SH-SY5Y (cell line): Measurements from ENCODE around the gene TRPM3.

Source experiments
- GATA2 ChIP-seq: IDR thresholded peaks from 2 replicates; pipeline ENCODE4 v1.6.1; 2011; ENCODE audit warnings: mild to moderate bottlenecking, low read depth, low read length
- GATA3 ChIP-seq: IDR thresholded peaks from 2 replicates; pipeline ENCODE4 v1.6.1; 2011; ENCODE audit warnings: low read depth, mild to moderate bottlenecking, low read length, moderate library complexity

Gene TRPM3

DNA sequence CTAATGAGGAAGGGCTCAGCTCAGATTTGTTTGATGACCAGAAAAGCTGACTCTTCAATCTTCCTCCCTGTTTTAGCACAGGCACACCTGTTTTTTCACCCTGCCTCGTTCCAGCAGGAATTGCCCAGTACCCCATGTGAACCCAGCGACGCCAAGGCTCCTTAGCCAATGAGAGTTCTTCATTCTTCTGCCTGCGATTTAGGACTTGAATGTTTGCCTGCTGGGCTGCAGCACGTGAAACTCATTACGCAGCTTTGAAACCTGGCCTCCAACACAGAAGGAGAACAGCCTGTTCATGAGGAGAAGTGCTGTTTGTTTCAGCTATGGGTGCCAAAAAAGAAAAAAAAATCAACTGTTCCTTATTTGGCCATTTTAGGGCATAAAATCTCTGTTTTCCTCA, 315.5 kb downstream of the TRPM3 start:
- TF ChIP-seq GATA3 = no peak
- TF ChIP-seq GATA2 = no peak

DNA sequence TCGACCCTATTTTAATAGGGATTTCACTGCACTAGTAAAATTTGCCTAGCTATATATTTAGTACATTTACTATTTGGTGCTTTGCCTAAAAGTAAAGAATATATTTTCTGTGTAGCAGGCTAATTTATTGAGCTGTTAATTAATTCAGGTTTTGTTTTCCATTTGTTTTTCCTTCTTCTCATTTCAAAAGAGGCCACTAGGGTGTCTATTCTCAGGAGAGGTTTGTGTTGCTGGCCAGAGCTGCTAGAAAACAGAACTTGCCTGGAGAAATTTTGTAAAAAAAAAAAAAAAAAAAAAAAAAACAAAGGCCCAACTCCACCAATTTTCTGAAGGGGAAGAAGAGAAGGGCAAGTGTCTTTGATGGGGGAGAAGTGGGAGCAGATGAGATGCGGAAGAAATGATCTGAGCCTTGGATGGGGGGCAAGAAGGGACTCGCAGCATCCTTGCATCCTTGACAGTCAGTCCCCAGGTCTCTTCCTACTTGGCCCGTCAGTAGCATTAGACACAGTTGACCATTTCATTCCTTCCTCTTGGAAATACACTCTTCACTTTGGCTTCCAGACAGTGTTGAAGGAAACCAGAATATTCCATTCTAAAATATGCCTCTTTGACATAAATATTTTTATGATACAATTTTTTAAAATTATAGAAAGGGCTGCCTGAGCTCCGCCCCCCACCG, 318.5 kb downstream of the TRPM3 start:
- TF ChIP-seq GATA3 (no peak), GATA2 (no peak)

DNA sequence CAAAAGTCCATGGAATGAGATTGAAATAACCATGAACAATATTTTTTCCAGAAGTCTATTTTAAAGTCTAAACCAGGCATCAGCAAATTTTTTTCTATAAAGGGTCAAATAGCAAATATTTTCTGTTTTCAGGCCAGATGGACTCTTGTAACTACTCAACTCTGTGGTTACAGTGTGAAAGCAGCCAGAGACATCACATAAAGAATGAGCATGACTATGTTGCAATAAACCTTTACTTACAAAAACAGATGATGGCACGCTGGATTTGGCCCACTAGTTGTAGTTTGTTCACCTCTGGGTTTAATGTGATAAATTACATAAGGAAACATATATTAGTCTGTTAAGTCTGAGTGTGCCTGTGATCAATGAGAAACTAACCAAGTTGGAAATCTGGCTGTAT, 319.2 kb downstream of the TRPM3 start:
- TF ChIP-seq GATA3 (no peak), GATA2 (no peak)

DNA sequence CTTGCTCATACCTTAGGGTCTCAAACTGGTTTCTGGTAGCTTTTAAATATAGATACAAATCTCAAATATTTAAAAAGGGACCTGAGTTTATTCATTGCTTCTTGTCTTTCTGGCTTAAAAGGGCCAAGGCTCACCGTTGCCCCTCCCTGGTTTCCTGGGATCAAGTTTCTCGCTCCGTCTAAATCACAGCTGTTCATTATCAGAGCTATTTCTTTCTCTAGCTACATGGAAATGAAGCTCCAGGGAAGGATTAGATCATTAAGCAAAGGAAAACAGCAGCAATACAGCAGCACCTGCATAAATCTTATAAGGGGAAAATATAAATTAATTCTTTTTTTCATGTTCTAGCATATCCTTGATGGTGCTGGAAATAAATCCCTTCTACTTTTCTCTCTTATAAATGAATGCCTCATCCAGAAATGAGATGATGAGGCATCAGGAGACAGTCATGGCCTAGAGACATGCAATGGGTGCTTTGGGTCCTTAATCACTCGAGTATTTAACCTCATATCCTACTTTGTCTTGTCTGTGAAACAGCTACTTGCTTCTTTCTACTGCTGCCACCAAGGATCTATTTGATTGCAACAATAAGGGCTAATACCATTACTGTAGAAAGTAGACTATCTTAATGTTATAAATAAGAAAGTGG, 320.1 kb downstream of the TRPM3 start:
- TF ChIP-seq GATA3 = no peak
- no peak for TF ChIP-seq GATA2

DNA sequence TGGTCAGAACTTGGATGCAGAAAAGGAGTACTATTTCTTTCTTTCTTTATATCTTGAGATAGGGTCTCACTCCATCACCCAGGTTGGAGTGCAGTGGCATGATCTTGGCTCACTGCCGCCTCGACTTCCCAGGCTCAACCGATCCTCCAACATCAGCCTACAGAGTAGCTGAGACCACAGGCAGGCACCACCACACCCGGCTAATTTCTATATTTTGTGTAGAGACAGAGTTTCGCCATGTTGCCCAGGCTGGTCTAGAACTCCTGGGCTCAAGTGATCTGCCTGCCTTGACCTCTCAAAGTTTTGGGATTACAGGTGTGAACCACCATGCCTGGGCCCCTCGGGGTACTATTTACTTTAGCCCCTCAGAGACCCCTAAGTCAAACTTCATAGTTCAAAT, 323.4 kb downstream of the TRPM3 start:
- TF ChIP-seq GATA2 (no peak), GATA3 (no peak)

DNA sequence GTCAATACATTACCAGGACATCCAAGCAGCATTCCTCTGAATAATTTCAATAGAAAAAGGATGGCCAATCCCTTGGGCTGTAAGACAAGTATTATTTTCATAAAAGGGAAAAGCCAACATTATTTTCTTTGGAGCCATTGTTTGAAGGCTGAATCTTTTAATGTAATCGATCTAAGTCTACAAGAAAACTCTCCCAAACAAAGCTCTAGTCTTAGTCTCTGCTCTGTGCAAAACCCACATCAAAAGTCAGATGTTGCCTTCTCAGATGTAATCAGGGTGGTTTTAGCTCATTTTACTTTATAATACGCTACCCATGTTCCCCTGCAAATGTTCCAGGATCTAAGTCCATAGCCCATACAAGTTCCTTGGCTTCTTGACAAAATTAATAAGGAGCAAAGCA, 325.6 kb downstream of the TRPM3 start:
- TF ChIP-seq GATA2 = no peak
- no peak for TF ChIP-seq GATA3

DNA sequence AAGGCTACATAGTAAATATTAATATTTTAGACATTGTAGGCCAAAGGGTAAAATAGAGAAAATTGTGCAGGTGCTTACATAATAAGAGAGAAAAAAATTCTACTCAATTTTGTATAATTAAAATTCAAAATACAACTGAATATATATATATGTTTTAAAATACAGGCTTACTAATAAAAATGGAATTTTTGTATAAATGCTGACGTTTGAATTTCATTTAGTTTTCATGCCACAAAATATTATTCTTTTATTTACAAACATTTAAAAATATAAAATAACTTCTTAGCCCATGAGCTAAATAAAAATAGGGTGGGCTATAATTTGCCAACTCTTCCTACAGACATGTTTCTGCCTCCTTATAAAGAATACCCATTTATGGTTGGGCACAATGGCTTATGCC, 328.6 kb downstream of the TRPM3 start:
- no peak for TF ChIP-seq GATA2
- TF ChIP-seq GATA3 = no peak

DNA sequence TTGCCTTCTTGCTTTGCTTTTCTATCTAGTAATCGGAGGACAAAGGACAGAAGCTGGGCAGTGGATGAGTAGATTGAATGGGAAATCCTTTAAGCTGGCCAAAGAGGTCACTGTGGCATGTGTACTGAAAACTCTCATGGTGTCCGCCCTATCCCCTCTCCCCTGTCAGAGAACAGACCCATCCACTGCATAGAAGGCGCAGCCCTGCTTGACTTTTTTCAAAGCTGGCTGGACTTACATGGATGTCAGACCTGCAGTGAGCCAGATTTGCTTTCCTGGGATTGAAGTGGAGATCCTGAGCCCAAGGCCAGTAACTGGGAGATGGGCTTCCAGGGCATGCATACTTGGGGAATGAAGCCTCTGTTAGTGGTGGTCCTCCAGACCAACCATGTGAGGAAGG, 329.5 kb downstream of the TRPM3 start:
- no peak for TF ChIP-seq GATA2
- TF ChIP-seq GATA3 = no peak

DNA sequence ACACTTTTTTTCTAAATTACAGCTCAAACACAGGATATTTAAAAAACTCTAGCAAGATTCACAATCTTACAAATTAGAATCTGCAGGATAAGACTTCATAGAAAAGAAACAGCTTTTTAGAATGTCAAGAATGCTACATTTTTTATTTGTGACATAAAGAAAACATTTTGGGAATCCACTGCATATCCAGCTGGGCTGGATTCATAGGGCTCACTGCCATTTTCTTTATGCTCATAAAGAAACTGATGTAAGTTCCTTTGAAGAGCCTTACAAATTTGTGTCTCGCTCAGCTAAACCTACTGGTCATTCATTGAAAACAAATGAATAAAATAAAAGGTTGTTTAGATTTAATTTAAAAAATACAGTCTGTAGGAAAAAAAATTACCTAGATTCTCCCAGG, 332.3 kb downstream of the TRPM3 start:
- TF ChIP-seq GATA2 (no peak), GATA3 (no peak)

DNA sequence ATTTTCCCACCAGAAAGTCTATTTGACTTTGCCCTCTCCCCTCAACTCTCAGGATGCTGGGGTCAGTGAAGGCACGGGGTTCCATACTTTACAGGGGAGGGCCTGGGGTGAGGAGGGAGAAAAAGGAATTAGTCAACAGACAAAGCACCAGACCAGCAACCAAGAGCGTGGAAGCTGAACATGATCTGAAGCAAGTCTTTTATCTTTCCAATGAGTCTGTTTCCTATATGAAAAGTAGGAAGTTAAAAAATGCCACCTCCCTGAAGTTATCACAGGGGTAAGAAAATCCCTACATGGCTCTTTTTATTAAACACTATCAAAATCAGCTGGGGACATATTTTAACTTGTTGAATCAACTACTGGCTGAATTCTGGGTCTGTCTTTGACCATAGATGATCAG, 337.0 kb downstream of the TRPM3 start:
- TF ChIP-seq GATA3 (no peak), GATA2 (no peak)

DNA sequence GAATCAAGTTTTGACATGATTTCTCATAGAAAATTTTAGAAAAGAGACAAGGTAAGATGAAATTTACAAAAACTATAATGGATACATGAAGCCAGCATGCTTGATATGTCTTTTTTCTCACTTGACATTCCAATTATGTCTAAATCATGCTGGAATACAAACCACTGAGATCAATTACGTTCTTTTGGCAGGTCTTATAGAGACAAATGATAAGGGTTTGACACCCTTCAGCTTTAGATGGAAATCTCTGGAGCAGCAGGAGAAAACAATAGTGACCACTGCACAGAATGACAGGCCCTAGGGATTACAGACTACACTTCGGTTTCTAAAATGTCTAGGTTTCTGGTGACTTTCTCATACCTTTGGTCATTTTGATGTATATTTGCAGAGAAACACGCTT, 342.9 kb downstream of the TRPM3 start:
- TF ChIP-seq GATA2 = no peak
- TF ChIP-seq GATA3 = no peak

DNA sequence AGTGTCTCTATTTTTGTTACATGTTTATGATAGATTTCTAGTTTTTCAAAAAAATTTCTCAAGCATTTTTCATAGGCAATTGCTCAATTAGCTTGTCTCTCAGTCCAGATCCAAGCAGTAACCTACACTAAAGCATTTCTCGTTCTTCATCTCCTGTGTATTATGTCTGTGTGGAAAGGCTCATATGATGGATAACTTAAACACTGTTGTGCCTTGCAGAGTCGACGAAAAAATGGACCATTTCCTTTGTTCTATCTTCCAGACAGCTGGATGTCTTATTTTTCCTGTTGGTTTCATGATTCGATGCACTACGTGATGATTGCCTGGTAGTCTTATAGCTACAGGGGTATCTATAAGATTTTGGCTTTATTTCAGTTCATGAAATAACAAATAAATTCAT, 347.8 kb downstream of the TRPM3 start:
- TF ChIP-seq GATA2 (no peak), GATA3 (no peak)

DNA sequence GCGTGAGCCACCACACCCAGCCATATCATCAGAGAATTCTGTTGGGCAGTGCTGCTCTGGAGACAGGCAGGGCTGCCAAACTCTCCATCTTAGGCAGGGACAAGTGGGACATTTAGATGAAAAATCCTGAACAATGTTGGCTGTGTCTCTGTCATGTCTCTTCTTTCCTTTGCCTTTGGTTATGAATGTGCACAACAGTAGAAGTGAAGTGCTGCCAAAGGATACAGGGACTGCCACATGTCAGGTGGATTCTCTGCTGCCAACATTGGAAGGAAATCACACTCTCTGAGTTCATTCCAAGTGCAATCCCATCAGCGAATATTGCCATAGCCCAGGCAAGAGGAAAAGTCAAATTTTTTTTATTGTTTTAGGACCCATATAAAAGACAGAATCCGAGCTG, 348.8 kb downstream of the TRPM3 start:
- TF ChIP-seq GATA2 = no peak
- no peak for TF ChIP-seq GATA3

DNA sequence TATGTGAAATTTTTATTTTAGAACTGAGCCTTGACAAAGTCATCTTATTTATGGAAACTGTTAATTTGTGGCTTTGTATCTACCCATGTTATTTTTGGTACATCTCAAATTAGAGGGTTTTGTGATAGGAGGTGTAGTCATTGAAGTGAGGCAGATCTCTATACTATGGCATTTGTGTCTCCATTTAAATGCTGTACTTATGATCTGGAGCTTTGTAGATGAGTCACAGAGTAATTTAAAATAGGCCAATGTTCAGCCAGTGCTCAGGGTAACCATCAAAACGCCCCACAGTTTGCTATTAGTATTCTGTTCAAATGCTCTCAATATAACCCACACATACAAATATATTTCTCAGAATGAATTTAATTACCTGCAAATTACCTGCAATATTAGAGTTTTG, 355.5 kb downstream of the TRPM3 start:
- no peak for TF ChIP-seq GATA3
- no peak for TF ChIP-seq GATA2

DNA sequence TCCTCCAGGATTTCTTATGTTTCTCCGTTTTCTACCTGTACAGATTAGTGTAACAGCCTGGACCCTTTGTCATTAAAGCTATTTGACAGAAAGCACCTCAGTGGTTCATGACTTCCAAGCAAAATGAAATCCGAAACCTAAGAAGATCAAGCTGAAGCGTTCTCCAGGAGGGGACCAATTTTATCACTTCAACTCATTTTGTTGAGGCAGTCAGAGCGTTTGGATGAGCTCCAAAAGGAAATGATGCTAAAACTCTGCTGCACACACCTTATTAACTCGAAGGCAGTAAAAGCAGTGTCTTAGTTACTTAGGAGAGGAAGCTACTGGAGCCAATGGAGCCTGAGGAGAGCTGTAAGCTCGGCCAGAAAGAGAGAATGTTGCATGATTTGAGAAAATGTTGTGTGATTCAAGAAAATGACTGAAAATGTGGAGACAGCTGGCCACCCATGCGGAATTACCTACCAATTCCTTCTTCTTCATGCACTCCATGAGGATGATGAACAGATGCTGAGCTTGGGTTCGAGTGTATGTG, 360.2 kb downstream of the TRPM3 start:
- no peak for TF ChIP-seq GATA2
- no peak for TF ChIP-seq GATA3
